Mesenchymal stem cell (in vitro differentiated cells and primary cell): ENCODE results near the gene SRP14.

Experiments used
- DNase-seq: peaks from one replicate; pipeline ENCODE4 v3.0.0-alpha.2; 2013
- H2AFZ ChIP-seq: one replicate; pipeline ENCODE4 v1.6.1; 2013; ENCODE audit warnings: low read depth, mild to moderate bottlenecking, control low read depth, inconsistent platforms, low read length, moderate library complexity
- H2AK5ac ChIP-seq: 2 replicates; pipeline ENCODE4 v1.6.1; 2013; ENCODE audit warnings: low read length, moderate library complexity, mild to moderate bottlenecking, inconsistent platforms; ENCODE audit not compliant: severe bottlenecking
- H2BK120ac ChIP-seq: one replicate; pipeline ENCODE4 v1.6.1; 2013; ENCODE audit warnings: low read depth, mild to moderate bottlenecking, inconsistent platforms, low read length, moderate library complexity
- H2BK12ac ChIP-seq, 2 experiments: one replicate each; pipeline ENCODE4 v1.6.1; 2013; ENCODE audit warnings: inconsistent platforms in 2 of 2, low read length in 2 of 2, mild to moderate bottlenecking in 2 of 2, moderate library complexity in 2 of 2, control low read depth in 1 of 2
- H2BK15ac ChIP-seq: one replicate; pipeline ENCODE4 v1.6.1; 2013; ENCODE audit warnings: mild to moderate bottlenecking, low read depth, inconsistent platforms; ENCODE audit not compliant: poor library complexity, severe bottlenecking
- H2BK5ac ChIP-seq: 2 replicates; pipeline ENCODE4 v1.6.1; 2013; ENCODE audit warnings: low read depth, mild to moderate bottlenecking, low read length, control low read depth, inconsistent platforms; ENCODE audit not compliant: poor library complexity, severe bottlenecking
- H3K14ac ChIP-seq, 2 experiments: one replicate each; pipeline ENCODE4 v1.6.1; 2013; ENCODE audit warnings: inconsistent platforms in 2 of 2, low read length in 2 of 2, control low read depth in 1 of 2, mild to moderate bottlenecking in 1 of 2, moderate library complexity in 1 of 2
- H3K18ac ChIP-seq, 2 experiments: one replicate each; pipeline ENCODE4 v1.6.1; 2013; ENCODE audit warnings: inconsistent platforms in 2 of 2, low read length in 2 of 2, control low read depth in 1 of 2, low read depth in 1 of 2, mild to moderate bottlenecking in 1 of 2
- H3K23ac ChIP-seq, 2 experiments: one replicate each; pipeline ENCODE4 v1.6.1; 2013; ENCODE audit warnings: inconsistent platforms in 2 of 2, low read length in 2 of 2, mild to moderate bottlenecking in 2 of 2, moderate library complexity in 2 of 2, control low read depth in 1 of 2
- H3K27ac ChIP-seq: 2 replicates; pipeline ENCODE4 v1.5.1; 2013; ENCODE audit warnings: mild to moderate bottlenecking, moderate library complexity, low read length, control low read depth, inconsistent platforms; ENCODE audit not compliant: poor library complexity, severe bottlenecking
- H3K27me3 ChIP-seq, 2 experiments: 2 replicates each; pipeline versions ENCODE4 v1.6.1 to v1.7.0; 2013; ENCODE audit warnings: low read length in 2 of 2, mild to moderate bottlenecking in 2 of 2, moderate library complexity in 2 of 2, control low read depth in 1 of 2, inconsistent platforms in 1 of 2; ENCODE audit not compliant: control insufficient read depth in 1 of 2, insufficient read depth in 1 of 2
- H3K36me3 ChIP-seq, 2 experiments: 2 replicates each; pipeline versions ENCODE4 v1.6.1 to v1.7.0; 2013; ENCODE audit warnings: low read length in 2 of 2, control low read depth in 1 of 2, inconsistent platforms in 1 of 2, low read depth in 1 of 2, mild to moderate bottlenecking in 1 of 2; ENCODE audit not compliant: insufficient read depth in 2 of 2, control insufficient read depth in 1 of 2
- H3K4ac ChIP-seq, 2 experiments: one replicate each; pipeline ENCODE4 v1.6.1; 2013; ENCODE audit warnings: inconsistent platforms in 2 of 2, low read length in 2 of 2, mild to moderate bottlenecking in 2 of 2, moderate library complexity in 2 of 2, control low read depth in 1 of 2, low read depth in 1 of 2
- H3K4me1 ChIP-seq: 2 replicates; pipeline ENCODE4 v1.6.1; 2013; ENCODE audit warnings: low read depth, low read length, control low read depth; ENCODE audit not compliant: control insufficient read depth, insufficient read depth
- H3K4me2 ChIP-seq: 2 replicates; pipeline ENCODE4 v1.6.1; 2013; ENCODE audit warnings: low read length, mild to moderate bottlenecking, inconsistent platforms; ENCODE audit not compliant: poor library complexity, severe bottlenecking
- H3K4me3 ChIP-seq, 2 experiments: 2 replicates each; pipeline versions ENCODE4 v1.5.1 to v1.7.0; 2013; ENCODE audit warnings: low read length in 2 of 2, mild to moderate bottlenecking in 2 of 2, control low read depth in 1 of 2, low read depth in 1 of 2; ENCODE audit not compliant: insufficient read depth in 1 of 2
- H3K79me1 ChIP-seq: replicated peaks from 2 replicates; pipeline ENCODE4 v1.6.1; 2013; ENCODE audit warnings: mild to moderate bottlenecking, control low read depth, low read length, inconsistent platforms; ENCODE audit not compliant: poor library complexity, severe bottlenecking
- H3K9ac ChIP-seq: 2 replicates; pipeline ENCODE4 v1.7.0; 2013; ENCODE audit warnings: mild to moderate bottlenecking, low read length, moderate library complexity
- H3K9me3 ChIP-seq: 2 replicates; pipeline ENCODE4 v1.7.0; 2013; ENCODE audit warnings: mild to moderate bottlenecking, low read length; ENCODE audit not compliant: control insufficient read depth
- H4K8ac ChIP-seq: one replicate; pipeline ENCODE4 v1.6.1; 2013; ENCODE audit warnings: inconsistent platforms, mild to moderate bottlenecking, low read length, moderate library complexity
- H4K91ac ChIP-seq: one replicate; pipeline ENCODE4 v1.6.1; 2013; ENCODE audit warnings: mild to moderate bottlenecking, low read length, inconsistent platforms
- WGBS: methylation state at CpG from one replicate; pipeline ENCODE4 v1.1.7; 2013; ENCODE audit warnings: mixed read lengths; 5-methylcytosine and 5-hydroxymethylcytosine counted together

Gene SRP14

DNA sequence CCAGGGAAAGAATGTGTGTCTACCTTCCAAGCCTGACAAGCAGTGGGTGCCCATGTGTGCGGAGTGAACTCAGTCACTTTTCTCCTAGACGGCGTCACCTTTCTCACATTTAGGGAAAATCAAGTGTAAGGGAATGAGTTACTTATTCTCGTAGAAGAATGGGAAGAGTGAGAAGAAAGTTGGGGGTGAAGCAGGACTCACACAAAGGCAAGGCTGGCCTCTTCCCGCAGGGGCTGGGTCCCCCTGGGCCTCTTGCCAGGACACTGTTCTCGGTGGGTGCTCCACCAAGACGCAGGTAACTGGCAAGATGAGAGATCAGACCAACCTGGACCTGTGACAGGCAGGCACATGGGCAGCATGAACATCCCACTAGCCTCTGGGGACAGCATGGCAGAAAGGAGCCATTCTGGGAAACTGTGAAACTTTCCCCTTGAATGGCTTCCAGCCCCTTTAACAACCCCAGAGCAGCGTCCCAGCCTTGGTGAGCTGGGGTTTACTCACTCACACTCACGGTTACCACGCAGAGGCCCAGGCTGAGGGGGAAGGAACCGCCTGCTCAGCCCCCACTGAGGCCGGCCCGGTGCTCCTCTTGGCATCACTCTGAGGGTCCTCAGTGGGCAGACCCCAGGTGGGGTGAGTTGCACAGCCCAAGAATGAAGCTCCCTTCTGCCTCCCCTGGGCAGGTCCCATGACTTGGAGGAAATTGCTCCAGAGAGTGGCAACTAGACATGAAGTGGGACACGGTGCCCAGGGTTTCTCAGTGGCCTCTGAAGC lies 15.0 kb upstream of the SRP14 start:
- Histone ChIP-seq H2BK120ac (no peak overlapping the region), H3K18ac (peak overlapping the region in 1 of 2 experiments; percentile 91), H3K4me3 (no peak overlapping the region)

DNA sequence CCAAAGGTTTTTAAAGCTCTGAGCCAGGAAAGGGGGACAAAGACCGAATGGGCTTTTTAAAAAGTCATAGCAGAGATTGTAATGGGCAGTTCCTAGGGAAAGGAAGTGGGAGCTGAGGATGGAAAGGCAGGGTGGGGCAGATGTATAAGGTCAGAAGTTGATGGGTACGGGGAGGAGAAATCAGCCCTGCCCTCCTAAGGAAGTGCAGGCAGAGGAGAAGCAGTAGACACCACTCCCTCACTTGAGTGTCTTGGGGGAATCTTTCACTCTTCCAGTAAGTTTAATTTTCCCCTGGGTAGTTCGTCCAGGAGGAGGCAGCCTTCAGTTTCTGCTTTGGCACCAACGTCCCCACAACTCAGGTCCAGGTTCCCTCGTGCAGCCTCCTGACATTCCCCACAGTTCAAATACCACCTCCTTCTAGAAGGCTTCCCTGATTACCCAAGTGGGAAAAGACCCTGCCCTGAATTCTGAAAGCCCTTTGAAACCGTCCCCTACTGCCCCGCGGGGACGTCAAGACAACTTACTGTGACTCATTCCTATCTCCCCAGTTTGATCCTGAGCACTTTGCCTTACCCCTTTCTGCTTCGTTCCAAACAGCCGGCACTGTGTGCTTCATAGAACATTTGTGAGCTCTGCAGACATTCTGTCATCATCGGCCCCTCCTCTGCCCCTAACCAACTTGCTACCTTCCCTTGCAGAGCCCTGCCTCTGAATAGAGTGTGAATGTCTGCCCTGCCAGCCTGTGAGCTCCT lies 14.3 kb upstream of the SRP14 start:
- Histone ChIP-seq H3K4me1 (peaks cover 58% of the 10 kb centered on the region), H3K4me3 (no peak overlapping the region), H3K36me3 (peaks cover 0 to 5% of the 10 kb centered on the region in 2 experiments), H2BK15ac (no peak overlapping the region), H2BK5ac (no peak overlapping the region), H4K91ac (no peak overlapping the region), H3K4ac (no peak overlapping the region), H3K18ac (no peak overlapping the region), H4K8ac (no peak overlapping the region), H3K9ac (no peak overlapping the region), H3K27me3 (no peaks in the 10 kb centered on the region), H3K9me3 (no peaks in the 10 kb centered on the region), H3K79me1 (no peaks in the 10 kb centered on the region), H2BK12ac (peak overlapping the region in 1 of 2 experiments; percentile 16), H3K23ac (no peak overlapping the region), H3K4me2 (no peak overlapping the region), H3K14ac (no peak overlapping the region), H2AFZ (no peak overlapping the region), H3K27ac (peak overlapping the region; percentile 49), H2AK5ac (peak overlapping the region; percentile 47), H2BK120ac (no peak overlapping the region)
- WGBS = 66% methylated on average over 12 of the region's 12 CpGs
- DNase-seq = no peak

More for the DNA sequence above, 15.0 kb upstream of the SRP14 start:
- H3K4me1 ChIP-seq = peaks cover 55% of the 10 kb centered on the region
- no peaks in the 10 kb centered on the region for H3K79me1 ChIP-seq
- no peaks in the 10 kb centered on the region for H3K27me3 ChIP-seq
- H3K4ac ChIP-seq = no peak overlapping the region
- peak overlapping the region; percentile 47 for H2AK5ac ChIP-seq
- H3K4me2 ChIP-seq = no peak overlapping the region
- no peak overlapping the region for H4K91ac ChIP-seq
- H2BK12ac ChIP-seq = peak overlapping the region in 1 of 2 experiments; percentile 33
- DNase-seq = no peak
- 81% methylated on average over 14 of the region's 14 CpGs for WGBS
- H3K23ac ChIP-seq = no peak overlapping the region
- H4K8ac ChIP-seq = no peak overlapping the region
- H2BK5ac ChIP-seq = peak overlapping the region; percentile 66
- H3K36me3 ChIP-seq = peaks cover 0 to 5% of the 10 kb centered on the region in 2 experiments
- H2AFZ ChIP-seq = no peak overlapping the region
- H3K14ac ChIP-seq = peak overlapping the region in 1 of 2 experiments; percentile 49
- H2BK15ac ChIP-seq = peak overlapping the region; percentile 68
- peak overlapping the region; percentile 49 for H3K27ac ChIP-seq
- no peak overlapping the region for H3K9ac ChIP-seq
- no peaks in the 10 kb centered on the region for H3K9me3 ChIP-seq

DNA sequence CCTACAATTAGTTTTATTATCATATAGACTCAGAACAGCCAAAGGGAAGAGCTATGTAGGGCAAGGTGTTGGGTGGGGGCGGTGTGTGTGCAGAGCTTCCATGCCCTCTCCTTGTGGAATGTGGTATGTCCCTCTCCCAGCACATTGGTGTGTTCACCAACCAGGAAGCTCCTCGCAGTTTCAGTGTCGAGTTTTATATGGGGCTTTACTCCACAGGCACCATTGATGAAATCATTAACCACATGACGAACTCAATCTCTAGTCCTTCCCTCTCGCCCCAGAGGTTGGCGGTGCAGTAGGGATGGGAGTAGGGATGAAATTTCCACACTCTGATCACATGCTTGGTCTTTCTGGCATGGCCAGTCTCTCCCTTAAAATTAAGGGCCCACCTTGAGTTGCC lies 13.6 kb upstream of the SRP14 start:
- H3K4me2 ChIP-seq = no peak overlapping the region
- H4K91ac ChIP-seq = no peak overlapping the region
- no peak overlapping the region for H3K23ac ChIP-seq
- H3K14ac ChIP-seq = no peak overlapping the region
- no peak overlapping the region for H2AFZ ChIP-seq
- H2AK5ac ChIP-seq = peak overlapping the region; percentile 47
- peaks cover 0 to 5% of the 10 kb centered on the region in 2 experiments for H3K36me3 ChIP-seq
- H4K8ac ChIP-seq = no peak overlapping the region
- H3K27ac ChIP-seq = peak overlapping the region; percentile 49
- H3K27me3 ChIP-seq = no peaks in the 10 kb centered on the region
- H3K4me3 ChIP-seq = no peak overlapping the region
- DNase-seq = no peak
- no peaks in the 10 kb centered on the region for H3K9me3 ChIP-seq
- H2BK120ac ChIP-seq = no peak overlapping the region
- 93% methylated on average over 3 of the region's 6 CpGs for WGBS
- peak overlapping the region in 1 of 2 experiments; percentile 22 for H3K18ac ChIP-seq
- H3K4me1 ChIP-seq = peaks cover 64% of the 10 kb centered on the region
- H3K9ac ChIP-seq = no peak overlapping the region
- no peak overlapping the region for H3K4ac ChIP-seq
- peak overlapping the region in 1 of 2 experiments; percentile 17 for H2BK12ac ChIP-seq
- H3K79me1 ChIP-seq = no peaks in the 10 kb centered on the region
- H2BK5ac ChIP-seq = no peak overlapping the region
- H2BK15ac ChIP-seq = no peak overlapping the region
